ENCODE results near the gene MDFI.

The MDFI gene

GRCh38 chr6:41638002-41638934 lies at the start of gene MDFI:
MDFI (plus strand) TSS chr6:41638468; CDS start chr6:41638750, 282 bp downstream.
- no peak for DNase-seq

GRCh38 chr6:41589223-41589622 lies 49.0 kb upstream of the MDFI start:
- no peak for DNase-seq

GRCh38 chr6:41589636-41590622 lies 48.3 kb upstream of the MDFI start:
- DNase-seq = no peak

GRCh38 chr6:41591122-41591521 lies 47.1 kb upstream of the MDFI start:
- no peak for DNase-seq

- DNase-seq = peak; percentile 43
These were observed 46.3 kb upstream of the MDFI start for GRCh38 chr6:41591859-41592502.

- no peak for DNase-seq
These were observed 44.9 kb upstream of the MDFI start for GRCh38 chr6:41593406-41593805.

GRCh38 chr6:41593839-41594238 lies 44.4 kb upstream of the MDFI start:
- no peak for DNase-seq

GRCh38 chr6:41594326-41594725 lies 43.9 kb upstream of the MDFI start:
- no peak for DNase-seq

GRCh38 chr6:41594766-41595165 lies 43.5 kb upstream of the MDFI start:
- no peak for DNase-seq

- no peak for DNase-seq
These were observed 43.1 kb upstream of the MDFI start for GRCh38 chr6:41595166-41595565.

- DNase-seq = no peak
These were observed 42.1 kb upstream of the MDFI start for GRCh38 chr6:41596096-41596685.

GRCh38 chr6:41596807-41597206 lies 41.5 kb upstream of the MDFI start:
- DNase-seq = no peak

- DNase-seq = no peak
These were observed 40.8 kb upstream of the MDFI start for GRCh38 chr6:41597246-41598000.

- DNase-seq = no peak
These were observed 39.6 kb upstream of the MDFI start for GRCh38 chr6:41598670-41599014.

GRCh38 chr6:41599015-41599851 lies 39.0 kb upstream of the MDFI start:
- DNase-seq = no peak

GRCh38 chr6:41599852-41600445 lies 38.3 kb upstream of the MDFI start:
- DNase-seq = no peak

- DNase-seq = no peak
These were observed 37.6 kb upstream of the MDFI start for GRCh38 chr6:41600499-41601247.

- no peak for DNase-seq
These were observed 37.1 kb upstream of the MDFI start for GRCh38 chr6:41601248-41601549.

- DNase-seq = no peak
These were observed 35.9 kb upstream of the MDFI start for GRCh38 chr6:41602422-41602743.
